Endothelial cell of umbilical vein (primary cell): ENCODE data around the gene PPFIA2. TPM values are rescaled to one million over a fixed set of nuclear protein-coding genes. Genes with fewer than 3 reads are reported as not detected.

Source experiments
- BruUV-seq: library from RNA; stranded (reverse); fragments of 400-500 nt; replicated peaks from 2 replicates; lab custom pipeline; 2021; lab: Mats Ljungman, UMichigan
- CTCF ChIA-PET: fragments of 300-600, 350-600 bp; sonication (Branson Sonifier 250); formaldehyde crosslinking; loops from one replicate; lab custom pipeline; 2021; ENCODE audit warnings: antibody characterized with exemption, inconsistent platforms; lab: Charles Lee
- POLR2A ChIA-PET: fragments of 300-600, 350-600 bp; sonication (Branson Sonifier 250); formaldehyde crosslinking; loops from one replicate; lab custom pipeline; 2021; ENCODE audit warnings: antibody characterized with exemption, inconsistent platforms; lab: Charles Lee
- DNase-seq: peaks from one replicate; pipeline ENCODE4 v3.0.0-alpha.2; 2011; ENCODE audit warnings: low read depth, low spot score
- FAIRE-seq: peaks from 2 replicates; lab custom pipeline; 2011; peaks lifted over from hg19 to GRCh38; lab: Jason Lieb, UNC
- H2AFZ ChIP-seq: 2 replicates; pipeline ENCODE4 v1.6.0; 2012; ENCODE audit warnings: low read depth, low read length, control low read depth, inconsistent platforms
- H3K27ac ChIP-seq: 2 replicates; pipeline ENCODE4 v1.5.1; 2011; ENCODE audit warnings: low read depth, mild to moderate bottlenecking, control low read depth, low read length, moderate library complexity; ENCODE audit not compliant: insufficient read depth
- H3K27me3 ChIP-seq, 2 experiments: 2 replicates each; pipeline versions ENCODE4 v1.6.0 to v1.6.1; 2011; ENCODE audit warnings: low read length in 2 of 2, mixed read lengths in 1 of 2; ENCODE audit not compliant: control insufficient read depth in 2 of 2, insufficient read depth in 2 of 2
- H3K36me3 ChIP-seq, 2 experiments: 2 replicates in 1 of 2; 3 replicates in 1 of 2; pipeline ENCODE4 v1.5.1; 2011; ENCODE audit warnings: low read length in 2 of 2, mild to moderate bottlenecking in 1 of 2, moderate library complexity in 1 of 2; ENCODE audit not compliant: control insufficient read depth in 2 of 2, insufficient read depth in 2 of 2; ENCODE audit errors: extremely low read depth in 1 of 2
- H3K4me1 ChIP-seq: 3 replicates; pipeline ENCODE4 v1.5.1; 2011; ENCODE audit warnings: mild to moderate bottlenecking, low read length; ENCODE audit not compliant: control insufficient read depth, insufficient read depth; ENCODE audit errors: extremely low read depth
- H3K4me2 ChIP-seq: 2 replicates; pipeline ENCODE4 v1.6.1; 2011; ENCODE audit warnings: low read length, control low read depth, mixed read lengths; ENCODE audit not compliant: insufficient read depth
- H3K4me3 ChIP-seq, 3 experiments: fragments of 200-600 bp in 1 of 3; sonication (generic), shearing (Covaris generic) in 1 of 3; replicated peaks in 1 of 3; 2 replicates each; pipeline ENCODE4 v1.5.1; 2011 to 2016; ENCODE audit warnings: control low read depth in 3 of 3, low read length in 3 of 3, mild to moderate bottlenecking in 2 of 3, inconsistent platforms in 1 of 3, low read depth in 1 of 3, moderate library complexity in 1 of 3; ENCODE audit not compliant: insufficient read depth in 1 of 3
- H3K79me2 ChIP-seq: 2 replicates; pipeline ENCODE4 v1.6.0; 2012; ENCODE audit warnings: low read length, inconsistent platforms; ENCODE audit not compliant: control insufficient read depth, insufficient read depth
- H3K9ac ChIP-seq: replicated peaks from 2 replicates; pipeline ENCODE3; 2011; ENCODE audit warnings: low read length, control low read depth; ENCODE audit not compliant: insufficient read depth; ENCODE audit errors: extremely low read depth
- H3K9me1 ChIP-seq: replicated peaks from 3 replicates; pipeline ENCODE4 v1.6.0; 2011; ENCODE audit warnings: mild to moderate bottlenecking, low read length; ENCODE audit not compliant: control insufficient read depth, insufficient read depth; ENCODE audit errors: extremely low read depth
- H3K9me3 ChIP-seq: replicated peaks from 2 replicates; pipeline ENCODE4 v1.5.1; 2012; ENCODE audit warnings: low read length, inconsistent platforms; ENCODE audit not compliant: control insufficient read depth, insufficient read depth
- H4K20me1 ChIP-seq: replicated peaks from 2 replicates; pipeline ENCODE3; 2011; ENCODE audit warnings: mild to moderate bottlenecking, low read length; ENCODE audit not compliant: control insufficient read depth, insufficient read depth; ENCODE audit errors: extremely low read depth
- CTCF ChIP-seq, 2 donors: IDR thresholded peaks; 1 replicate in 1 of 2; 2 replicates in 1 of 2; pipeline ENCODE4 v1.5.1; 2011; ENCODE audit warnings: low read length in 2 of 2, mild to moderate bottlenecking in 2 of 2, moderate library complexity in 2 of 2, control low read depth in 1 of 2, inconsistent platforms in 1 of 2, low read depth in 1 of 2; ENCODE audit not compliant: insufficient read depth in 1 of 2; ENCODE audit errors: extremely low read depth in 1 of 2
- EZH2 ChIP-seq: IDR thresholded peaks from 2 replicates; pipeline ENCODE4 v1.6.1; 2012; ENCODE audit warnings: borderline replicate concordance, low read depth, mild to moderate bottlenecking, moderate library complexity, low read length, inconsistent platforms; ENCODE audit not compliant: severe bottlenecking
- FOS ChIP-seq: IDR thresholded peaks from 2 replicates; pipeline ENCODE4 v1.6.1; 2011; ENCODE audit warnings: mild to moderate bottlenecking, low read length, moderate library complexity, borderline replicate concordance; ENCODE audit not compliant: insufficient read depth
- GATA2 ChIP-seq: IDR thresholded peaks from 2 replicates; pipeline ENCODE4 v1.7.0; 2011; ENCODE audit warnings: low read depth, mild to moderate bottlenecking, moderate library complexity, mixed read lengths, low read length; ENCODE audit not compliant: insufficient read length, insufficient read depth
- JUN ChIP-seq: IDR thresholded peaks from 2 replicates; pipeline ENCODE4 v1.6.1; 2011; ENCODE audit warnings: borderline replicate concordance, low read depth; ENCODE audit not compliant: insufficient read length, insufficient read depth
- MAX ChIP-seq: IDR thresholded peaks from 2 replicates; pipeline ENCODE4 v1.6.1; 2011; ENCODE audit not compliant: insufficient read depth, insufficient read length
- MYC ChIP-seq: IDR thresholded peaks from one replicate; pipeline ENCODE4 v1.6.1; 2011; ENCODE audit warnings: mild to moderate bottlenecking, low read depth, low read length
- POLR2A ChIP-seq: IDR thresholded peaks from 2 replicates; pipeline ENCODE4 v1.6.1; 2012; ENCODE audit warnings: low read depth, mild to moderate bottlenecking, control low read depth, low read length
- POLR2AphosphoS5 ChIP-seq: IDR thresholded peaks from 2 replicates; pipeline ENCODE4 v1.6.1; 2012; ENCODE audit warnings: low read depth, mild to moderate bottlenecking, control low read depth, low read length, moderate library complexity; ENCODE audit not compliant: insufficient read depth
- dilution Hi-C: fragments of 300-500 bp; cut with MboI; formaldehyde crosslinking; loops from one replicate; pipeline ENCODE4 v1.15.0; 2019; ENCODE audit warnings: low sequenced_read_pairs; ENCODE audit not compliant: extremely low pct_ligation_motif_present
- intact Hi-C: fragments of 100-400 bp; cut with micrococcal nuclease; formaldehyde crosslinking; loops from one replicate; pipeline ENCODE4 v1.10.0; 2022
- polyA plus RNA-seq, 4 experiments: library from polyadenylated mRNA; depleted of rRNA in 3 of 4; stranded (reverse) in 3 of 4; unstranded in 1 of 4; fragments of >200 nt; gene quantifications; 2 replicates each; pipeline versions ENCODE4 v1.2.1 to v1.2.3, GENCODE V29; 2011 to 2012; ENCODE audit warnings: missing spikeins in 1 of 4
- total RNA-seq: library from RNA; stranded (reverse); gene quantifications from 2 replicates; pipeline ENCODE4 v1.2.3, GENCODE V29; 2021

PPFIA2 gene
- total and polyA plus RNA-seq, 2 donors (not counting 3 experiments of a cell fraction or from before 2014, with no cell fraction given), result not detected

- no peak for FAIRE-seq
- no peaks in the 10 kb centered on the region for H3K79me2 ChIP-seq
Observed at GRCh38 chr12:81518638-81519037, 240.5 kb downstream of the PPFIA2 start.

More at GRCh38 chr12:81518638-81519037, 240.5 kb downstream of the PPFIA2 start:
- no peaks in the 10 kb centered on the region for H3K9me3 ChIP-seq
- no peak overlapping the region for H3K9ac ChIP-seq
- H3K36me3 ChIP-seq, result no peaks in the 10 kb centered on the region
- POLR2A ChIA-PET, result no interaction called here
- DNase-seq, result no peak
- no peaks in the 10 kb centered on the region for H3K4me1 ChIP-seq
- CTCF ChIA-PET, result no interaction called here
- H4K20me1 ChIP-seq, result no peaks in the 10 kb centered on the region
- H3K4me3 ChIP-seq, result no peak overlapping the region
- intact Hi-C loops (no loop called here), dilution Hi-C loops (no loop called here)
- no peaks in the 10 kb centered on the region for H3K9me1 ChIP-seq
- no peak for TF ChIP-seq POLR2AphosphoS5
- no peak for TF ChIP-seq CTCF (IDR thresholded peaks at IDR 0.05; ENCODE audit: extremely low read depth in 1 of 2, insufficient read depth in 1 of 2, low read depth in 1 of 2, low read length in 2 of 2)
- no peak for TF ChIP-seq POLR2A
- no peak for TF ChIP-seq JUN
- TF ChIP-seq MYC, result no peak
- TF ChIP-seq MAX, result no peak
- no peak for TF ChIP-seq GATA2
- no peak for TF ChIP-seq FOS
- no peak for TF ChIP-seq EZH2
- no peak overlapping the region for H3K4me2 ChIP-seq
- no peaks in the 10 kb centered on the region for H3K27me3 ChIP-seq
- no peak overlapping the region for H2AFZ ChIP-seq
- no TSS peak for BruUV-seq
- H3K27ac ChIP-seq, result no peak overlapping the region
